ENCODE results near the gene UBASH3A.

The UBASH3A gene

DNA sequence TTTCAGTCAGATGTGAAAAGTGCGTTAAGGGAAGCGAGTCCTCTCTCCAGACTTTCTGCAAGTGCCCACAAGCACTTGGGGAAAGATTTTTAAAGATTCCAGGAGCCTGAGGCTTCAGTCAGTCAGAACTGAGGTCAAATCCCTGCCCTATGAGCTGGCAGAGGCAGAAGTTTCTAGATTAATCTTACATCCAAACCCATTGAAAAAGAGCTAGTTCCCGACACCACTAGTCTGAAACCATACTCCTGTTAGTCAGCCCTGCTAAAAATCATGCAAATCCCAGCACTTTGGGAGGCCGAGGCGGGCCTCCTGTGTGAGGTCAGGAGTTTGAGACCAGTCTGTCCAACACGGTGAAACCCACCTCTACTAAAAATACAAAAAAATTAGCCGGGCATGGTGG, 71.3 kb downstream of the UBASH3A start:
- no peak for TF ChIP-seq CTCF (IDR thresholded peaks at IDR 0.05)

DNA sequence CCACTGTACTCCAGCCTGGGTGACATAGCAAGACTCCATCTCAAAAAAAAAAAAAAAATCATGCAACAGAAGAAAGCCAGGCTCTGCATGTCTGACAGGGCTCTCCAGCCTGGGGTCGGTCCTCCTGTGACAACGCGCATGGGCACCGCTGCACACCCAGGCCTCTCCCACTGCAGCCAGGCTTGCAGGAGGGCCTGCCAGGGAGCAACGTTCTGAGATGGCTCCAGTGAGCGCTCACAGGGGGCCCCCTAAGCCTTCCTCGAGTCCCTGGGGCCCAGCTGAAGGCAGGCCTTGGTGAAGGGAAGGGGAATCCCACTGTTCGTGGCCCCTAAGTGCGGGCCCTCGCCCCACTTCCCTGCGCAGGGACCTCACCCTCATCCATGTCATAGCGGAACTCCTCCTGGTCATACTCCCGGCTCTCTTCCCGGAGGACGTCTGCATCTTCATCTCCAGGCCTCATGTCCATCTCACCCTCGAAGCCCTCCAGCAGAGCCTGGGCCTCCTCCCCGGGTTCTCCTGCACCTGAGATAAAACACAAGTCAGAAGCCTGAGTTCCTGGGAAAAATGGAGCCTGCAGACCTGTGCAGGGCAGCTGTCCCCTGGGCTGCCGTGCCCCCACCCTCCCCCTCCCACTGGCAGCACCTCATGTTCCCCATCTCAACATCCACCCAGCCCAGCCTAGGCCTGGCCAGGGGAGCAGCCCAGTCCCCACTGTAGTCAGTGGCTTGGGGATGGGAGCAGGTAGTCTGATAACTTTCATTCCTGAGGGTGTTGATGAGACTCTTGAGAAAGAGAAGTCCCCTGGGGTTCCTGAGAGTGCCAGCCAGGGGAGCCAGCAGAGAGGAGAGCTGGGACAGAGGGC, 72.1 kb downstream of the UBASH3A start:
- no peak for TF ChIP-seq CTCF (IDR thresholded peaks at IDR 0.05)

GRCh38 chr21:42476388-42477331, 73.0 kb downstream of the UBASH3A start:
- TF ChIP-seq CTCF (IDR thresholded peaks at IDR 0.05): no peak

- TF ChIP-seq CTCF (IDR thresholded peaks at IDR 0.05): no peak
Observed at GRCh38 chr21:42478504-42478903, 74.8 kb downstream of the UBASH3A start.

GRCh38 chr21:42479582-42479981, 75.9 kb downstream of the UBASH3A start:
- no peak for TF ChIP-seq CTCF (IDR thresholded peaks at IDR 0.05)

DNA sequence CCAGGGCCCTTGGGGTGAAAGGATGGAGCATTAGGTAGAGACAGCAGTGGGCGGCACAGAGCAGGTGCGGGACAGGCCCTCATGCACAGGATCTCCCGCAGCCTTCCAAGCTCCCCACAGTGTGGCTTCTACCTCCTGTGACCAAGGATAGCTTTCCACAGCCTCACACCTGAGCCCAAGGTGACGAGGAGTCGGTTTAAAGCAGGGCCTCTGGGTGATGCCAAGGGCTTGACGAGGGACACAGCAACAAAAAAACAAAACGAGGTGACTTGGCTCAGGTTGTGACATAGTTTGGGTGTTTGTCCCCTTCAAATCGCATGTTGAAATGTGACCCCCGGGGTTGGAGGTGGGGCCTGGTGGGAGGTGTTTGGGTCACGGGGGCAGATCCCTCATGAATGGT, 77.0 kb downstream of the UBASH3A start:
- no peak for TF ChIP-seq CTCF (IDR thresholded peaks at IDR 0.05)

DNA sequence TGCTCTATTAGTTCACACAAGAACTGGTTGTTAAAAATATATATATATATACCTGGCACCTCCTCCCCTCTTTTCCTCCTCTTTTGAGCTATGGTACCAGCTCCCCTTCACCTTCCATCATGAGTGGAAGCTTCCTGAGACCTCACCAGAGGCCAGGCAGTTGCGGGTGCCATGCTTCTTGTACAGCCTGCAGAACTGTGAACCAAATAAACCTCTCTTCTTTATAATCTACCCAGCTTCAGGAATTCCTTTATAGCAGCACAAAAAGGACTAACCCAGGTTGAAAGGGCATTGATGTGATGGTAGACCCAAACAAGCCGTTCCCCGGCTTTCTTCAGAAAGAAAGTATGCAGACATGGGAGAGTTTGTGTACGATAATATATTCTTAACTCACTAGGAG, 77.5 kb downstream of the UBASH3A start:
- TF ChIP-seq CTCF (IDR thresholded peaks at IDR 0.05): no peak
